Suprapubic skin (tissue), 4 donors: ENCODE measurements around the gene CA12.

Experiments used
- EP300 ChIP-seq: sonication (generic); formaldehyde crosslinking; IDR thresholded peaks from one replicate; pipeline ENCODE4 v1.6.1; 2017; ENCODE audit warnings: antibody characterized with exemption
- POLR2A ChIP-seq, 2 donors: fragments of 450-650 bp; IDR thresholded peaks; one replicate each; pipeline ENCODE4 v1.6.1; 2017; ENCODE audit warnings: antibody characterized with exemption in 2 of 2, mild to moderate bottlenecking in 2 of 2, moderate library complexity in 2 of 2
- POLR2AphosphoS5 ChIP-seq, 3 donors: sonication (generic); formaldehyde crosslinking; IDR thresholded peaks; one replicate each; pipeline ENCODE4 v1.6.1; 2017; ENCODE audit warnings: antibody characterized with exemption in 3 of 3
- TF ChIP-seq, protein P1 (sequence below), 2 donors: fragments of 200-600 bp in 1 of 2; fragments of 450-650 bp in 1 of 2; sonication (generic) in 1 of 2; IDR thresholded peaks; one replicate each; pipeline ENCODE4 v1.5.1; 2016 to 2019; ENCODE audit warnings: antibody characterized with exemption in 2 of 2, mild to moderate bottlenecking in 1 of 2, moderate library complexity in 1 of 2

DNA sequence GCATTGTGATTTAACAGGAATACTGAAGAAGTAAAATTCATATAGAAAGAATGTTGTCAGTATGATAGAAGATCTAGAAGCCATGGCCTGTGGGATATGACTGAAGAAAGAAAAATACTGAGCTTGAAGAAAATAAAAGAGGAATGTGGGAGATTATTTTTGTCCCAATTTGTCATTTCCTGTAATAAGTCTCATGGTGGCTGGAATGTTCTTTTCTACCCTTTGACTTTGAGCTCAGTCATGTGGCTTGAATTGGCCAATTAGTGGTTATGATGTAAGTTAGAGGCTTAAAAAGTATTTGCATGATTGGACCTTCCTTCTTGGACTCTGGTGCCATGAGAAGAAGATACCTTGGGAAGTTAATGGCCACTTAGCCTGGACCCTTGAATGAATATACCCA lies 90.1 kb downstream of the CA12 start:
- TF ChIP-seq, protein P1, sequence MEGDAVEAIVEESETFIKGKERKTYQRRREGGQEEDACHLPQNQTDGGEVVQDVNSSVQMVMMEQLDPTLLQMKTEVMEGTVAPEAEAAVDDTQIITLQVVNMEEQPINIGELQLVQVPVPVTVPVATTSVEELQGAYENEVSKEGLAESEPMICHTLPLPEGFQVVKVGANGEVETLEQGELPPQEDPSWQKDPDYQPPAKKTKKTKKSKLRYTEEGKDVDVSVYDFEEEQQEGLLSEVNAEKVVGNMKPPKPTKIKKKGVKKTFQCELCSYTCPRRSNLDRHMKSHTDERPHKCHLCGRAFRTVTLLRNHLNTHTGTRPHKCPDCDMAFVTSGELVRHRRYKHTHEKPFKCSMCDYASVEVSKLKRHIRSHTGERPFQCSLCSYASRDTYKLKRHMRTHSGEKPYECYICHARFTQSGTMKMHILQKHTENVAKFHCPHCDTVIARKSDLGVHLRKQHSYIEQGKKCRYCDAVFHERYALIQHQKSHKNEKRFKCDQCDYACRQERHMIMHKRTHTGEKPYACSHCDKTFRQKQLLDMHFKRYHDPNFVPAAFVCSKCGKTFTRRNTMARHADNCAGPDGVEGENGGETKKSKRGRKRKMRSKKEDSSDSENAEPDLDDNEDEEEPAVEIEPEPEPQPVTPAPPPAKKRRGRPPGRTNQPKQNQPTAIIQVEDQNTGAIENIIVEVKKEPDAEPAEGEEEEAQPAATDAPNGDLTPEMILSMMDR (IDR thresholded peaks at IDR 0.05) = no peak
- TF ChIP-seq EP300 (no peak), POLR2AphosphoS5 (IDR thresholded peaks at IDR 0.05) (no peak), POLR2A (IDR thresholded peaks at IDR 0.05) (no peak)
